Nucleus accumbens (tissue), 56 donors: Measurements from ENCODE around the gene WLS.

ENCODE experiments used
- DNase-seq, 56 donors: peaks; one replicate each; lab custom pipeline; 2025; lab: John Stamatoyannopoulos, UW

WLS gene

GRCh38 chr1:68145418-68146126 is 86.8 kb downstream of the WLS start:
- no peak for DNase-seq

GRCh38 chr1:68144856-68145255 is 87.5 kb downstream of the WLS start:
- no peak for DNase-seq

- DNase-seq: no peak
These were observed 88.7 kb downstream of the WLS start for GRCh38 chr1:68143633-68144032.

GRCh38 chr1:68142461-68142860 is 89.9 kb downstream of the WLS start:
- no peak for DNase-seq

GRCh38 chr1:68142036-68142435 is 90.3 kb downstream of the WLS start:
- DNase-seq: peak in 1 of 56 donors; percentile 10

GRCh38 chr1:68141071-68142021 is 91.0 kb downstream of the WLS start:
- peak in 2 of 56 donors; percentile 5 to 41 for DNase-seq

GRCh38 chr1:68140536-68140935 is 91.8 kb downstream of the WLS start:
- no peak for DNase-seq

GRCh38 chr1:68136187-68136586 is 96.1 kb downstream of the WLS start:
- no peak for DNase-seq

- DNase-seq: peak in 13 of 56 donors; percentile 8 to 44 (median 18)
These were observed 99.7 kb downstream of the WLS start for GRCh38 chr1:68132426-68133130.

- no peak for DNase-seq
These were observed 101.1 kb downstream of the WLS start for GRCh38 chr1:68131261-68131660.

- no peak for DNase-seq
These were observed 102.6 kb downstream of the WLS start for GRCh38 chr1:68129536-68130250.

- no peak for DNase-seq
These were observed 103.5 kb downstream of the WLS start for GRCh38 chr1:68128820-68129219.

GRCh38 chr1:68128157-68128556 is 104.2 kb downstream of the WLS start:
- no peak for DNase-seq

- DNase-seq: no peak
These were observed 110.8 kb downstream of the WLS start for GRCh38 chr1:68121536-68121935.

GRCh38 chr1:68120136-68120791 is 112.1 kb downstream of the WLS start:
- DNase-seq: peak in 21 of 56 donors; percentile 6 to 68 (median 23)

- DNase-seq: no peak
These were observed 112.9 kb downstream of the WLS start for GRCh38 chr1:68119445-68119844.

- no peak for DNase-seq
These were observed 114.9 kb downstream of the WLS start for GRCh38 chr1:68117416-68117815.

GRCh38 chr1:68116643-68117235 is 115.6 kb downstream of the WLS start:
- DNase-seq: peak in 27 of 56 donors; percentile 7 to 77 (median 35)

GRCh38 chr1:68115308-68115707 is 117.0 kb downstream of the WLS start:
- DNase-seq: no peak
